Neural cell (in vitro differentiated cells): ENCODE measurements around the gene RELCH. TPM values are rescaled to one million over a fixed set of nuclear protein-coding genes. Genes with fewer than 3 reads are reported as not detected.

Experiments used
- H2AFZ ChIP-seq: fragments of 200-600, 300-800 bp; sonication (generic), shearing (Covaris generic); 2 replicates; pipeline ENCODE4 v1.6.0; 2014; ENCODE audit warnings: low read depth, mild to moderate bottlenecking, antibody characterized with exemption, low read length, moderate library complexity
- H3F3A ChIP-seq: fragments of 200-600 bp; shearing (Covaris generic); 2 replicates; pipeline ENCODE4 v1.6.1; 2016; ENCODE audit warnings: mild to moderate bottlenecking, moderate library complexity, mixed read lengths, antibody characterized with exemption, low read length; ENCODE audit not compliant: insufficient read depth, poor library complexity, severe bottlenecking
- H3K27ac ChIP-seq: fragments of 200-600, 300-800 bp; sonication (generic), shearing (Covaris generic); 2 replicates; pipeline ENCODE4 v1.5.1; 2014; ENCODE audit warnings: mild to moderate bottlenecking, low read length, moderate library complexity
- H3K27me3 ChIP-seq: fragments of 300-800, 200-600 bp; sonication (generic), shearing (Covaris generic); 2 replicates; pipeline ENCODE4 v1.6.0; 2014; ENCODE audit warnings: mild to moderate bottlenecking, low read depth, low read length, moderate library complexity; ENCODE audit not compliant: insufficient read depth
- H3K36me3 ChIP-seq: fragments of 300-800, 200-600 bp; sonication (generic), shearing (Covaris generic); 2 replicates; pipeline ENCODE4 v1.5.1; 2014; ENCODE audit warnings: mild to moderate bottlenecking, antibody characterized with exemption, low read length, moderate library complexity; ENCODE audit not compliant: insufficient read depth
- H3K4me2 ChIP-seq: fragments of 300-800, 200-600 bp; sonication (generic), shearing (Covaris generic); 2 replicates; pipeline ENCODE4 v1.6.0; 2014; ENCODE audit warnings: mild to moderate bottlenecking, low read length
- H3K4me3 ChIP-seq: fragments of 300-800, 200-600 bp; sonication (generic), shearing (Covaris generic); 2 replicates; pipeline ENCODE4 v1.5.1; 2014; ENCODE audit warnings: mild to moderate bottlenecking, low read length, moderate library complexity
- H3K79me2 ChIP-seq: fragments of 200-600 bp; shearing (Covaris generic); replicated peaks from 2 replicates; pipeline ENCODE4 v1.6.0; 2014; ENCODE audit warnings: mild to moderate bottlenecking, low read length, moderate library complexity; ENCODE audit not compliant: insufficient read depth
- H3K9ac ChIP-seq: fragments of 300-800, 200-600 bp; sonication (generic), shearing (Covaris generic); 2 replicates; pipeline ENCODE4 v1.6.1; 2016; ENCODE audit warnings: mild to moderate bottlenecking, low read length, mixed read lengths
- H3K9me2 ChIP-seq: fragments of 200-600 bp; shearing (Covaris generic); 2 replicates; pipeline ENCODE4 v1.6.1; 2016; ENCODE audit warnings: mild to moderate bottlenecking, low read length, mixed read lengths; ENCODE audit not compliant: insufficient read depth
- H3K9me3 ChIP-seq: fragments of 200-600, 300-800 bp; sonication (generic), shearing (Covaris generic); 2 replicates; pipeline ENCODE4 v1.6.1; 2016; ENCODE audit warnings: mild to moderate bottlenecking, mixed run types, low read length, moderate library complexity, mixed read lengths
- H4K20me1 ChIP-seq: fragments of 200-600 bp; shearing (Covaris generic); 2 replicates; pipeline ENCODE4 v1.6.1; 2016; ENCODE audit warnings: mild to moderate bottlenecking, mixed run types; ENCODE audit not compliant: insufficient read depth
- CTCF ChIP-seq: fragments of 450-650 bp; IDR thresholded peaks from 2 replicates; pipeline ENCODE4 v1.5.1; 2014; ENCODE audit warnings: antibody characterized with exemption, mild to moderate bottlenecking, moderate library complexity; ENCODE audit not compliant: poor library complexity, severe bottlenecking
- EP300 ChIP-seq: fragments of 450-650 bp; conservative IDR thresholded peaks from 2 replicates; pipeline ENCODE4 v1.6.1; 2014; ENCODE audit warnings: antibody characterized with exemption, mild to moderate bottlenecking, moderate library complexity; ENCODE audit not compliant: poor library complexity, severe bottlenecking
- EZH2 ChIP-seq: fragments of 200-600, 300-800 bp; shearing (Covaris generic), sonication (generic); IDR thresholded peaks from 2 replicates; pipeline ENCODE4 v1.6.1; 2014; ENCODE audit warnings: antibody characterized with exemption, low read length, borderline replicate concordance, mild to moderate bottlenecking; ENCODE audit not compliant: insufficient read depth, poor library complexity, severe bottlenecking
- MXI1 ChIP-seq: fragments of 450-650 bp; conservative IDR thresholded peaks from 2 replicates; pipeline ENCODE4 v1.6.1; 2014; ENCODE audit warnings: antibody characterized with exemption, mild to moderate bottlenecking; ENCODE audit not compliant: poor library complexity, severe bottlenecking
- POLR2AphosphoS5 ChIP-seq: IDR thresholded peaks from 2 replicates; pipeline ENCODE4 v1.6.1; 2012
- RAD21 ChIP-seq: fragments of 450-650 bp; conservative IDR thresholded peaks from 2 replicates; pipeline ENCODE4 v1.6.1; 2014; ENCODE audit warnings: antibody characterized with exemption, mild to moderate bottlenecking, moderate library complexity
- REST ChIP-seq: IDR thresholded peaks from 2 replicates; pipeline ENCODE4 v1.6.1; 2012; ENCODE audit warnings: borderline replicate concordance
- SMC3 ChIP-seq: fragments of 450-650 bp; conservative IDR thresholded peaks from 2 replicates; pipeline ENCODE4 v1.6.1; 2014; ENCODE audit warnings: antibody characterized with exemption, mild to moderate bottlenecking, moderate library complexity; ENCODE audit not compliant: poor library complexity
- TAF1 ChIP-seq: IDR thresholded peaks from 2 replicates; pipeline ENCODE4 v1.6.1; 2012; ENCODE audit warnings: low read depth
- polyA plus RNA-seq: library from polyadenylated mRNA; depleted of rRNA; stranded (reverse); fragments of >200 nt; gene quantifications from 2 replicates; pipeline ENCODE4 v1.2.3, GENCODE V29; 2014

RELCH gene
- polyA plus RNA-seq, 1 donor from 2014 or later: 80.2 TPM

- no peak overlapping the region for H3K9ac ChIP-seq
- no peaks in the 10 kb centered on the region for H3K36me3 ChIP-seq
- TF ChIP-seq EP300 (no peak), POLR2AphosphoS5 (no peak), SMC3 (no peak), TAF1 (no peak), EZH2 (no peak), RAD21 (no peak), REST (no peak), MXI1 (no peak), CTCF (no peak)
- H3K79me2 ChIP-seq: no peaks in the 10 kb centered on the region
- no peaks in the 10 kb centered on the region for H3K9me3 ChIP-seq
- no peak overlapping the region for H3K27ac ChIP-seq
- H3K9me2 ChIP-seq: no peaks in the 10 kb centered on the region
- no peak overlapping the region for H3K4me3 ChIP-seq
- no peak overlapping the region for H3K4me2 ChIP-seq
- no peak overlapping the region for H2AFZ ChIP-seq
- H3F3A ChIP-seq: no peaks in the 10 kb centered on the region
- H4K20me1 ChIP-seq: no peaks in the 10 kb centered on the region
- H3K27me3 ChIP-seq: no peaks in the 10 kb centered on the region
Observed at GRCh38 chr18:62284637-62285036, 97.6 kb downstream of the RELCH start.

GRCh38 chr18:62285281-62285680, 98.2 kb downstream of the RELCH start:
- H3K27ac ChIP-seq: no peak overlapping the region
- no peak overlapping the region for H3K4me3 ChIP-seq
- no peak overlapping the region for H3K4me2 ChIP-seq
- no peak overlapping the region for H3K9ac ChIP-seq
- H4K20me1 ChIP-seq: no peaks in the 10 kb centered on the region
- TF ChIP-seq REST (no peak), RAD21 (no peak), TAF1 (no peak), CTCF (no peak), EP300 (no peak), EZH2 (no peak), POLR2AphosphoS5 (no peak), MXI1 (no peak), SMC3 (no peak)
- no peaks in the 10 kb centered on the region for H3K9me2 ChIP-seq
- H3K79me2 ChIP-seq: no peaks in the 10 kb centered on the region
- no peaks in the 10 kb centered on the region for H3K36me3 ChIP-seq
- no peaks in the 10 kb centered on the region for H3F3A ChIP-seq
- no peak overlapping the region for H2AFZ ChIP-seq
- H3K27me3 ChIP-seq: no peaks in the 10 kb centered on the region
- no peaks in the 10 kb centered on the region for H3K9me3 ChIP-seq
